Measurements from ENCODE around the gene PIK3CD. TPM values are rescaled to one million over a fixed set of nuclear protein-coding genes. Genes with fewer than 3 reads are reported as not detected.

Gene PIK3CD
- total and polyA plus RNA-seq, 2 of the 4 experiments (the other 2 are of a cell fraction) = 5.0 to 12.1 TPM

GRCh38 chr1:9612871-9613624 lies 38.5 kb upstream of the PIK3CD start:
- no peak overlapping the region for H2AK9ac ChIP-seq (replicated peaks; ENCODE audit: low read depth, low read length, poor library complexity)
- no peaks in the 10 kb centered on the region for H3K9me1 ChIP-seq (ENCODE audit: insufficient read depth, low read length)
- dilution Hi-C loops (cut with HindIII; ENCODE audit: low sequenced_read_pairs, unreplicated experiment) (no loop called here), in situ Hi-C loops (cut with MboI; ENCODE audit: low sequenced_read_pairs) (no loop called here), intact Hi-C loops (cut with micrococcal nuclease) (no loop called here)
- no peak overlapping the region for H2AK5ac ChIP-seq (ENCODE audit: low read depth, low read length)
- H3K27me3 ChIP-seq (ENCODE audit: control insufficient read depth, insufficient read depth, low read length) = no peaks in the 10 kb centered on the region
- no peak overlapping the region for H3K56ac ChIP-seq (ENCODE audit: extremely low read depth, insufficient read depth, low read length)
- H3K4me3 ChIP-seq (ENCODE audit: insufficient read depth, low read depth, low read length) = no peak overlapping the region
- H2BK15ac ChIP-seq (ENCODE audit: low read depth, low read length) = no peak overlapping the region
- peaks cover 20% of the 10 kb centered on the region for H3K36me3 ChIP-seq (ENCODE audit: control insufficient read depth, insufficient read depth, low read length)
- no peak for ATAC-seq (ENCODE audit: low read depth)
- H2BK120ac ChIP-seq (ENCODE audit: low read depth, low read length) = no peak overlapping the region
- BruUV-seq (replicated peaks) = no TSS peak
- DNase-seq = no peak
- no peak overlapping the region for H3K4ac ChIP-seq (ENCODE audit: low read depth, low read length)
- no peaks in the 10 kb centered on the region for H4K20me1 ChIP-seq (ENCODE audit: insufficient read depth, low read length)
- H2AFZ ChIP-seq (replicated peaks; ENCODE audit: low read length, poor library complexity) = peak overlapping the region; percentile 2
- no peaks in the 10 kb centered on the region for H3K79me1 ChIP-seq (ENCODE audit: low read depth in 1 of 2, low read length in 2 of 2)
- no peak overlapping the region for H3K23ac ChIP-seq (ENCODE audit: low read depth, low read length)
- H3K9me3 ChIP-seq (ENCODE audit: control insufficient read depth, insufficient read depth, low read length) = no peaks in the 10 kb centered on the region
- H4K8ac ChIP-seq (ENCODE audit: low read depth in 2 of 2, low read length in 2 of 2) = no peak overlapping the region
- TF ChIP-seq CEBPB (IDR thresholded peaks at IDR 0.05; ENCODE audit: low read depth, low read length) (no peak), RFX5 (IDR thresholded peaks at IDR 0.05; ENCODE audit: low read depth, low read length) (no peak), MAFK (IDR thresholded peaks at IDR 0.05; ENCODE audit: low read depth, low read length) (no peak), BHLHE40 (IDR thresholded peaks at IDR 0.05; ENCODE audit: low read depth, low read length) (no peak), CTCF (conservative IDR thresholded peaks at IDR 0.05; ENCODE audit: low read depth, low read length) (no peak), RAD21 (IDR thresholded peaks at IDR 0.05; ENCODE audit: low read length) (no peak), RCOR1 (IDR thresholded peaks at IDR 0.05; ENCODE audit: insufficient replicate concordance, low read length) (no peak), ELK1 (IDR thresholded peaks at IDR 0.05; ENCODE audit: borderline replicate concordance, low read depth, low read length) (no peak), SMC3 (IDR thresholded peaks at IDR 0.05; ENCODE audit: low read depth, low read length) (no peak), POLR2A (IDR thresholded peaks at IDR 0.05; ENCODE audit: low read depth, low read length) (no peak), MXI1 (IDR thresholded peaks at IDR 0.05; ENCODE audit: borderline replicate concordance, low read depth, low read length) (no peak)
- no peak overlapping the region for H3K14ac ChIP-seq (replicated peaks; ENCODE audit: low read depth, low read length)
- WGBS, 2 experiments (ENCODE audit: extremely low coverage in 2 of 2, insufficient read length in 1 of 2) = 93% methylated on average over 16 of the region's 20 CpGs; no CpG with 5 or more reads in 1 of the 2 experiments
- no peaks in the 10 kb centered on the region for H3K4me1 ChIP-seq (ENCODE audit: control insufficient read depth, insufficient read depth, low read length)
- no peak overlapping the region for H3K27ac ChIP-seq (ENCODE audit: insufficient read depth, low read length)
- H4K91ac ChIP-seq (ENCODE audit: insufficient read depth, low read depth, low read length) = no peak overlapping the region
- H3K18ac ChIP-seq (ENCODE audit: low read depth, low read length) = no peak overlapping the region
- H4K5ac ChIP-seq (ENCODE audit: low read depth, low read length) = no peak overlapping the region
- H2BK5ac ChIP-seq (ENCODE audit: low read depth, low read length, poor library complexity, severe bottlenecking) = no peak overlapping the region
- no peak overlapping the region for H3K9ac ChIP-seq (ENCODE audit: low read depth, low read length)
- no peak overlapping the region for H3K4me2 ChIP-seq (ENCODE audit: low read depth, low read length)
- POLR2A ChIA-PET (ENCODE audit: unreplicated experiment) = no interaction called here
- CTCF ChIA-PET = interaction anchor here (1.7 kb wide), 1 partner anchor 23 kb away, joined by 5 read pairs; no protein-coding TSS in a partner anchor
- no peak overlapping the region for H2BK20ac ChIP-seq (ENCODE audit: low read depth, low read length)

All from IMR-90 (cell line).